Activated CD4-positive, CD25-positive, alpha-beta regulatory T cell (primary cell): ENCODE results near the gene CBLC.
A peak's percentile ranks its signal among the peaks of the same experiment; 100 is the strongest.

Source experiments
- DNase-seq, 4 experiments: peaks; one replicate each; lab custom pipeline; 2025; lab: John Stamatoyannopoulos, UW

CBLC gene, protein sequence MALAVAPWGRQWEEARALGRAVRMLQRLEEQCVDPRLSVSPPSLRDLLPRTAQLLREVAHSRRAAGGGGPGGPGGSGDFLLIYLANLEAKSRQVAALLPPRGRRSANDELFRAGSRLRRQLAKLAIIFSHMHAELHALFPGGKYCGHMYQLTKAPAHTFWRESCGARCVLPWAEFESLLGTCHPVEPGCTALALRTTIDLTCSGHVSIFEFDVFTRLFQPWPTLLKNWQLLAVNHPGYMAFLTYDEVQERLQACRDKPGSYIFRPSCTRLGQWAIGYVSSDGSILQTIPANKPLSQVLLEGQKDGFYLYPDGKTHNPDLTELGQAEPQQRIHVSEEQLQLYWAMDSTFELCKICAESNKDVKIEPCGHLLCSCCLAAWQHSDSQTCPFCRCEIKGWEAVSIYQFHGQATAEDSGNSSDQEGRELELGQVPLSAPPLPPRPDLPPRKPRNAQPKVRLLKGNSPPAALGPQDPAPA

DNA sequence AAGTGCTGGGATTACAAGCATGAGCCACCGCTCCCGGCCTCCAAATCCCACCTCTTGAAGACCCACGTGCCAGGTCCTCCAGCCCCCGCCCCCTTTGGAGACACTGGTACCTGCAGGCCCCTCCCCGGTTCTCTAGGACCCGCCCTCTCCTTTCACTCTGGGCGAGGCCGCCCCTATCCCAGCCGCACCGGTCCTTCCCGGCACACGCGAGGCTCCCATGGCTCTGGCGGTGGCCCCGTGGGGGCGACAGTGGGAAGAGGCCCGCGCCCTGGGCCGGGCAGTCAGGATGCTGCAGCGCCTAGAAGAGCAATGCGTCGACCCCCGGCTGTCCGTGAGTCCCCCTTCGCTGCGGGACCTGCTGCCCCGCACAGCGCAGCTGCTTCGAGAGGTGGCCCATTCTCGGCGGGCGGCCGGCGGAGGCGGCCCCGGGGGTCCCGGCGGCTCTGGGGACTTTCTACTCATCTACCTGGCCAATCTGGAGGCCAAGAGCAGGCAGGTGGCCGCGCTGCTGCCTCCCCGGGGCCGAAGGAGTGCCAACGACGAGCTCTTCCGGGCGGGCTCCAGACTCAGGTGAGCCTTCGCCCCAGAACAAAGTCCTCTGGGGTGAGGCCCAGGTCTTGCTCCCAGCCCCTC lies at the start of gene CBLC:
CBLC (plus strand) TSS at position 176 of the 633 bp plus-strand sequence; CDS start at position 218, 42 bp downstream.
- DNase-seq: no peak

DNA sequence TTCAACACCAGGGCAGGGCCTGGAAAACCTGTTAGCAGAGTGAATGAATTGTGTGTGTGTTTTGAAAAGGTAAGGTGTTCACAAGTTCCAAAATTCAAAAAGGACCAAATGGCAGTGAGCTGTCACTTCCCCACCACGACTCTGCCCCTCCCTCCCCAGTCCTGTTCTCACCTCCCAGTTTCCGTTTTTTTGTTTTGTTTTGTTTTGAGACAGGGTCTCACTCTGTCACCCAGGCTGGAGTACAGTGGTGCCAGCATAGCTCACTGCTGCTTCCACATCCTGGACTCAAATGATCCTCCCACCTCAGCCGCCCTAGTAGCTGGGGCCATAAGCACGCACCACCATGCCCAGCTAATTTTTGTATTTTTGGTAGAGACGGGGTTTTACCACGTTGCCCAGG lies 49.5 kb upstream of the CBLC start:
- no peak for DNase-seq

DNA sequence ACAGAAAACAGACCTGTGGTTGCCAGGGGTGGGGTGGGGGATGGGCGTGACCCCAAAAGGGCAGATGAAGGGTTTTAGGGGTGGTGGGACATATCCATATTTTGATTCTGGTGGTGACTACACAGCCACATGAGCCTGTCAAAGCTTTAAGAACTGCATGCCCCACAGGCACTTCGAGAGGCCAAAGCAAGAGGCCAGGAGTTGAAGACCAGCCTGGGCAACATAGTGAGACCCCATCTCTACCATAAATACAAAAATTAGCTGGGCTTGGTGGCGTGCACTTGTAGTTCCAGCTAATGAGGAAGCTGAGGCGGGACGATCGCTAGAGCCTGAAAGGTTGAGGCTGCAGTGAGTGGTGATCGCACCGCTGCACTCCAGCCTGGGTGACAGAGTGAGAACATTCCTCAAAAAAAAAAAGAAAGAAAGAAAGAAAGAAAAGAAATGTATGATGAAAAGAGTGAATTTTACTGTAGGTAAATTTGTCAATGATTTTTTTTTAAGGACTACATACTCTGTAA lies 48.1 kb upstream of the CBLC start:
- DNase-seq: no peak

DNA sequence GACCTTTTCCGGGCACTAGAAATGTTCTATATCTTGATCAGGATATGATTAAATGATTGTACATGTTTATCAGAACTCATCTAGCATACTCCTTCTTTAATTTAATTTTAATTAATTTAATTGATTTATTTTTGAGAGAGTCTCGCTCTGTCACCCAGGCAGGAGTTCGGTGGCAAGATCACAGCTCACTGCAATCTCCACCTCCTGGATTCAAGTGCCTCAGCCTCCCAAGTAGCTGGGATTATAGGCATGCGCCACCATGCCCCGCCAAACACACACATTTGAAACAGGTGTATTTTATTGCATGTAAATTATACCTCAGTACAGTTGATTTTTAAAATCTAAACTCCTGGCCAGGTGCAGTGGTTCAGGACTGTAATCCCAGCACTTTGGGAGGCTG lies 46.6 kb upstream of the CBLC start:
- no peak for DNase-seq

DNA sequence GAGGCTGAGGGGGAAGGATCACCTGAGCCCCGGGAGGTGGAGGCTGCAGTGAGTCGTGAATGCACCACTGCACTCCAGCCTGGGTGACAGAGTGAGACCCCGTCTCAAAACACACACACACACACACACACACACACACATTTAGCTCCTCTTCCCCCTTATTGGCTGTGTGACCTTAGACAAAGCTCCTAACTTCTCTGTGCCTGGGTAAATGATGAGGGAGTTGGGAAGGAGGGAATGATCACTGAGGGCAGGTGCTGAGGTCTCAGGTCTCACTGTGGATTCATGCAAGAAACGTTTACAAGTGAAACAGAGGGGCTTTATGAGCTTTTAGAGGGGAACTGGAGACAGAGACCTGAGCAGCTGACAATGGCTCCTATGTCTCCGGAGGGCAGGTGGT lies 46.1 kb upstream of the CBLC start:
- DNase-seq: no peak

DNA sequence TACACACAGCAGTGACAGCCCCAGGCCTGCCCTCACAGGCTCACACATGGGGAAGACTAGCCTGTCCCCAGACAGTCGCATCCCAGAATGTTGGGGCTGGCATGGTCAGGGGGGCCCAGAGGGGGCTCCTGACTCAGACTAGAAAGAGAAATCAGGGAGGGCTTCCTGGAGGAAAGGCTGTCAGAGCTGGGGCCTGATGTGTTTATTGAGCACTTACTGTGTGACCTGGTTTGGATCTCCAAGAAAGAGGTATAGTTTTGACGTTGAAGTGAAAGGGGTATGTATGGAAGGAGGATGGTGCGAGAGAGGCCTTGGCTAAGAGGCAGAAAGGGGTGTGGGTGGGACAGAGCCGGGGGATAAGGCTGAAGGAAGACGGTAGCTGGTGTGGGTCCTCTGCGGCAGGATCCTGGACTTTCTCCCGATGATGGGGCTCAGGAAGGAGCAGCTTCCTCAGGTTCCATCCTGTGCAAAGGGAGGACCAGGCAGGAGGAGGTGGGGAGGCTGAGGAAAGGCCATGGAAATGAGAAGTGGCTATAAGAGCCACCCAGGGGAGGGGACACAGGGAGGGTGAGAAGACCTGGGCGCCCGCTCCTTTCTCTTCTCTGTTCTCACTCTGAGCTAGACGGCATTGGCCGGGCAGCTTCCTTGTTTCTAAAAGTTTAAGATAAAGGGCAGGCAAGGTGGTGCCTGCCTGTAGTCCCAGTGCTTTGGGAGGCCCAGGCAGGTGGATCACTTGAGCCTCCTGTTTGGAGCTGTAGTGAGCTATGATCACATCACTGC lies 45.3 kb upstream of the CBLC start:
- DNase-seq: no peak

DNA sequence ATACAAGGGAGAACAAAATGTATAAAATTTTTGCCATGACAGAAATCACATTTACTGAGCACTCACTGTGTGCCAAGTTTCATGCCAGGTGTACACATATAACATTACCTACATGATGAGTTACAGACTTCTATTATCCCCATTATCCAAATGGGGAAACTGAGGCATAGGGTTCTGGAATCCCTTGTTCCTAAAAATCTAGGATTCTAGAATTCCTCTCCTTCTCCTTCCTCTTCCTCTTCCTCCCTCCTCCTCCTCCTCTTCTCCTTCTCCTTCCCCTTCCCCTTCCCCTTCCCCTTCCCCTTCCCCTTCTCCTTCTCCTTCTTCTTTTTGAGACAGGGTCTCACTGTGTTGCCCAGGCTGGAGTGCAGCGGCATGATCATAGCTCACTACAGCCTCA lies 43.3 kb upstream of the CBLC start:
- no peak for DNase-seq

DNA sequence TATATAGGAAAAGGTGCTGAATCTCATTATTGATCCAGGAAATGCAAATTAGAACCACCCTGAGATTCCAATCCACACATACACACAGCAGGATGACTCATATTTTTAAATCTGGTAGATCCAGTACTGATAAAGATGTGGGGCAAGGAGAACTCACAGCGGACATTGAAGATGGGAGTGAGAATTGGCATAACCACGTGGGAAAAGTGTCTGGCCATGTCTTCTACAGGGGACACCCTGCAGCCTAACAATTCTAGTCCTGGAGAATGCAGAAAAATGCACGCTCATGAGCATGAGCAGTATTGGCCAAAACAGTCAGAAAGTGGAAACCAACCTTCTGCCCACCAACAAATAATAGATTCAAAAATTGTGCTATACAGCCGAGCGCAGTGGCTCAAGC lies 42.7 kb upstream of the CBLC start:
- no peak for DNase-seq

DNA sequence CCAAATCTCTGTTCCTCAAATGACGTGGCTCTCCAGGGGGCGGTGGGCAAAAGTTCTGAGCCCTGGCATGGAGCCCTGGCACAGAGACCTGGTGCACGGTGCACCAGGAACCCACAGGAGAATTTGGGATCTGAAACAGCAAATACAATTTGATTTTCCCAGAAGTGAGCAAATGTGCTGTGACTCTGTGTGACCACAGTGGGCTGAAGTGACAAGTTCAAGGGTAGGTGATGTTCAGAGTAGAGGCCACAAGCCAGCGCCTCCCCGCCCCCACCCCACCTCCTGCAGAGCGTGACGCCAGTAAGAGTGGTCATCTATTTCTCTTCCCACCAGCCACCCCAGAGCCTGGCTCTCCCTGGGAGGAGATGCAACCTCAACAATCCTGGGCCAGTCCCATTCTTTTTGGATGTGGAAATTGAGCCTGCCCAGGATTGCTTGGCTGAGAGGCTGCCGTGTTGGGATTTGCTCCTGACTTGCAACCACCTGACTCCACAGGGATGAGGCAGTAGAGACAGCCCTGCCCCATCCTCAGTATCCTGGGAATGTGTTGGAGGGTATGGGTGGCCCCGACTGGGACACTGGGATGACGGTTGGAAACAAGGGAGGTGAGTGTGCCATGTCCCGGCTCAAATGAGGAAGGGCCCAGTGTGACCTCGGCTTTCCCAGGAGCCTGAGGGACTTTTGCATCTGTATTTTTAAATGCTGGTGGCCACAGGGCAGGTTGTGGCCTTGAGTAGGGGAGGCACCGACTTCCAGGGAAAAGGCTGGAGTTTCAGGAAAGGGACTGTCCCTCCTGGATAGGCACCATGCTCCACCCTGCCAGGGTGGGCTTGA lies 40.2 kb upstream of the CBLC start:
- DNase-seq: no peak

DNA sequence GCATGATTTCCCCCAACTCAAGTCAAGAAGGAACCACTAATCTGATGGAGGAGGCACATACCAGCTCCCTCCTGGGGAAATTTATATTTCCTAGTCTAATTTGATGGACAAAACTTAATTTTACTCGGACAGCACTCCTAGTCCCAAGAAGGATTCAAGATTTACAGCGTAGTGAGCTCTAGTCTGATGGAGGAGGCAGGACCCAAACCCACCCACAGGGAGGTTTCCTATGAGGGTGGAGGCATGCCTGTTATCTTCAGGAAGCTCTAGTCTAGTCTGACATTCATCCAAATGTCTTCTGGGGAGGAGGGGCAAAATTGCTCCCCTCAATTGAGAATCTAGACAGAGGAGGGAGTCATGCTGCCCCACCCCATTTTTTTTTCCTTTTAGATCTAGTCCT lies 39.6 kb upstream of the CBLC start:
- no peak for DNase-seq

DNA sequence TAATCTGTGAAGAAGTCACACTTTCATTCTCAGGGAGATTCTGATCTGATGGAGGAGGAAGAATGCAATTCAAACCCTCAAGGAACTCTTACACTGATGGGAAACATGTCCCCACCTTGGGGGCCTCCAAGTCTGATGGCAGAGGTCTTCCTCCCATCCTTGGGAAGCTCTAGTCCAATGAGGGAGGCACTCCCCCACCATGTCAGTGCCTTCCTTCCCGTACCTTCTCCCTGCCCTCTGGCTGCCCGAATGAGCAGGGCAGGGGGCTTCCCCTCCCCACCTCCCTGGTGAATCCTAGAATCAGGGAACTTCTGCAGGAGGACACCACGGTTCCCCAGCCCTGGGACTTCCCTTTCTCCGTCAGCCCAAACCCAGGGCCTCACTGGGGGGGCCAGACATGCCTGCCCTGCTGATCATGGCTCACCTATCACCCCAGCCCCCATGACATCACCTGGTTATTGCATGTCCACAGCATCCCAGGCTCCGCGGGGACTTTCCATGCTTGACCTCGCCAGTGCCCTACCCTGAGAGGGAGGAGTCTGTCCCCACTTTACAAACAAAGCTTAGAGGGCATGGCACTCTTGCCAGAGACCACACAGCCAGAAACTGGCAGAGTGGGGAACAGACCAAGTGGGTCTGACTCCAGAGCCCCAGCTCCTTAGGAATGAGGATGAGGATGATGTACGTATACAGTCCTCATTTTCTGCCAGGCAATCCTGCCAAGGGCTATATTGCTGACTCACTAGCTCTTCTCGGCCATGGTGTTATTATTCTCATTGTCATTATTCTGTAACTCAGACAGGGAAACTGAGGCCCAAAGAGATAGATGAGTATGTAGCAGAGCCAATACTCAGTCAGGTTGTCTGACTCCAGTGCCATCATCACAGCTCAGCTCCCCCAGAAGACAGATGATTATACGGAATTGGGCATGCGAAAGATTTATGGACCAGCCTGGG lies 38.8 kb upstream of the CBLC start:
- no peak for DNase-seq

DNA sequence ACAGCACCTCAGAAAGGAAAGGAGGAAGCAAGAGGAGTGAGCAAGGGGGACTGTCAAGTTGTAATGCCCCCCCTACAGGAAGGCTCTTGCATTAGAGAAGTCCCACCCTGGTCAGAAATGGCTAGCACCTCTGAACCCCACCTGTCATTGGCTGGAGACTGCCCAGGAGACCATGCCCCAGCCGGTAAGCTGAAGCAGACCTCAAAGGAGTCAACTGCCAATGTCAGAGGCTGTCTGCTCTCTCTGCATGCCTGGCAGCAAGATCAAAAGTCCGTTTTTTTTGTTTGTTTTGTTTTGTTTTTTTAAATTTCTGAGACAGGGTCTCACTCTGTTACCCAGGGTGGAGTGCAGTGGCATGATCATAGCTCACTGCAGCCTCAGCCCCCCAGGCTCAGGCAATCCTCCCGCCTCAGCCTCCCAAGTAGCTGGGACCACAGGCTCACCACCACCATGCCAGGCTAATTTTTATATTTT lies 37.3 kb upstream of the CBLC start:
- no peak for DNase-seq

DNA sequence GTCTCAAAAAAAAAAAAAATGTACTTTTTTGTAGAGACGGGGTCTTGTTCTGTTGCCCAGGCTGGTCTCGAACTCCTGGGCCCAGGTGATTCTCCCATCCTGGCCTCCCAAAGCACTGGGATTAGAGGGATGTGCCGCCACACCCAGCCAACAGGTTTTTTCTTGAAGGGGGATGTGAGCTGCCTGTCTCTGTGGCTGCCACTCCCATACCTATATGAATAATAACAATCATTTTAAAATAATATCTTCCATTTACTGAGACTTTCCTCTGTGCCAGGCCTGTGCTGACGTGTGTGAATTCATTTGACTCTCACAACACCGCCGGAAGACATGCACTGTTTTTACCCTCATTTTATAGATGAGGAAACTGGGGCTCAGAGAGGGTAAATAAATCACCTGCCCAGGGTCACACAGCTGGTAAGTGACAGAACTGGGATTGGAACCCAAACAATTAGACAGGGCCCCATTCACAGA lies 36.4 kb upstream of the CBLC start:
- no peak for DNase-seq

DNA sequence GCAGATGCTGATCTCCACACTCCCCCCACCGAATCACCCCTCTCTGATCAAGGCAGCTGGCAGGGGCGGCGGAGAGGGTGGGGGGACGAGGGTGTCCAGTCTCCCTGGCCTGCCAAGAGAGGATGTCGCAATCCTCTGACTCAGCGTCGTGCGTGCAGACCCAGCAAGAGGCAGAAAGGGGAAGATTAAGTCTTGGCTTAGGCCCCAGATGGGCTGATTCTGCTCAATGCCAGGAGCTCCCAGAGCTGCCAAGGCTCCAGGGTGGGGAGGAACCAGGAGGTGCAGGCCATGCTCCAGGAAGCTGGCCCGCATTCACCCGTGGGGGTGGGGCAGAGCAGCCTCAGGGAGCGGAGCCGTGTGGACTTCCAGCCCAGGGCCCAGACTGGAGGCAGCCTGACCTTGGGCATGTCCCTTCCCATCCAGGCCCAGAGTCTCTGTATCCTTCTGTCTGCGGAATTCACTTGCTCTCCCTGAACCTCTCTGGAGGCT lies 35.8 kb upstream of the CBLC start:
- peak in 1 of 4 experiments; percentile 14 for DNase-seq

DNA sequence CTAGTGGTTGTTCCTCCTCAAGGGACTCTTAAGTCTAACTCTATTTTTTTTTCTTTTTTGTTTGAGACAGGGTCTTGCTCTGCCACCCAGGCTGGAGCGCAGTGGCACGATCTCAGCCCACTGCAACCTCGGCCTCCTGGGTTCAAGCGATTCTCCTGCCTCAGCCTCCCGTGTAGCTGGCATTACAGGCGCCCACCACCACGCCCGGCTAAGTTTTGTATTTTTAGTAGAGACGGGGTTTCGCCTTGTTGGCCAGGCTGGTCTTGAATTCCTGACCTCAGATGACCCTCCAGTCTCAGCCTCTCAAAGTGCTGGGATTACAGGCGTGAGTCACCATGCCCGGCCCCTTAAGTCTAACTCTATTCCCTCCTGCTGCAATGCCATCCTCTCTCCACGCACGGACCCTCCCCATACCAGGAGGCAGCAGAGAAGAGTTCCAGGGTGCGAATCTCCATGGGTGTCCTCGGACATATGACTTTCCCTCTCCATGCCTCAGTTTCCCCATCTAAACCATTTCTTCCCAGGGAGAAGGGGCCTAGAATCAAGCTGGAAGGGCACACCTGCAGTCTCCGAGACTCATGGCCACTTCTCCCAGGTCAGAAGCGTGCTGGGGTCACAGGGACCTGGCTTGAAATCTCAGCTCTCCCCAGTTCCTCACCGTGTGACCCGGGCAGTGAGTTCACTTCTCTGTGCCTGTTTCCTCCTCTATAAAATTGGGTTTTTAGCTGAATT lies 35.2 kb upstream of the CBLC start:
- no peak for DNase-seq

DNA sequence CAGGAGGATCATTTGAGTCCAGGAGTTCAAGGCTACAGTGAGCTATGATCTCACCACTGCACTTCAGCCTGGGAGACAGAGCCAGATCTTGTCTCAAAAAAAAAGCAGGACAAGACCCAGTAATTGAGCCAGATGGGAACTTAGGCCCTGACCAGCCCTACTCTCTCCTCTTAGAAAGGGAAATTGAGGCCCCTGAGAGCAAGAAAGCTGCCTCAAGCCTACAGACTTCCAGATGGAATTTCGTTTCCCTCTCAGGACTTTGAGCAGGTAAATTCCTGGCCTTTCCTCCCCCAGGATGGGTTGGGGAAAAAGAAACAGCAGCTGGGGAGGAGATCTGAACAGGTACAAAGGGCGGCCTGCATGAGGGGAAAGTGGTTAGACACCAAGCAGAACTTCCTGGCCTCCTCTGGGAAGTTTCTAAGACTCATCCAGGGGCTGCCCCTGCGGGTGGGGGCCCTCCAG lies 32.8 kb upstream of the CBLC start:
- DNase-seq: no peak

DNA sequence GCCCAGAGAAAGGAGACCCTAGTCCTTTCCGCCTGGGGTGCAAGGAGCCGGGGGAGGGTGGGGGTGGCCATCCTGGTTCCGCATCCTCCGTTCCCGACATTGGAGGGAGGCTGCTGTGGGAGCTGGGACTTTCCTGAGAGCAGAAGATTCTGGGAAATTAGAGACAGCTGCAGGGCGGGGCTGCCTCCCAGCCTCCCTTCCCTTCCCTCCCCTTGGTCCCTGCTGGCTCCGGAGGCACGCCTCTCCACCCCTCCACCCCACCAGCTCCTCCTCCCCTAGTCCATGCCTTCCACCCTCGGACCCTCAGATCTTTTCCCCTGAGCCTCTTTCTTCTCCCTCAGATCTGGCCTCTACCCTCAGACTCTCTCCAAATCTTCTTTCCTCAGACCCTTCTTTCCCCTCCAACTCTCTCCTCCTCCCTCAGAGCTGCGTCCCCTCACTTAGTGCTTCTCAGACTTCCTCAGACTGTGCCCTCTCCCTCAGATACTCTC lies 32.3 kb upstream of the CBLC start:
- DNase-seq: no peak

DNA sequence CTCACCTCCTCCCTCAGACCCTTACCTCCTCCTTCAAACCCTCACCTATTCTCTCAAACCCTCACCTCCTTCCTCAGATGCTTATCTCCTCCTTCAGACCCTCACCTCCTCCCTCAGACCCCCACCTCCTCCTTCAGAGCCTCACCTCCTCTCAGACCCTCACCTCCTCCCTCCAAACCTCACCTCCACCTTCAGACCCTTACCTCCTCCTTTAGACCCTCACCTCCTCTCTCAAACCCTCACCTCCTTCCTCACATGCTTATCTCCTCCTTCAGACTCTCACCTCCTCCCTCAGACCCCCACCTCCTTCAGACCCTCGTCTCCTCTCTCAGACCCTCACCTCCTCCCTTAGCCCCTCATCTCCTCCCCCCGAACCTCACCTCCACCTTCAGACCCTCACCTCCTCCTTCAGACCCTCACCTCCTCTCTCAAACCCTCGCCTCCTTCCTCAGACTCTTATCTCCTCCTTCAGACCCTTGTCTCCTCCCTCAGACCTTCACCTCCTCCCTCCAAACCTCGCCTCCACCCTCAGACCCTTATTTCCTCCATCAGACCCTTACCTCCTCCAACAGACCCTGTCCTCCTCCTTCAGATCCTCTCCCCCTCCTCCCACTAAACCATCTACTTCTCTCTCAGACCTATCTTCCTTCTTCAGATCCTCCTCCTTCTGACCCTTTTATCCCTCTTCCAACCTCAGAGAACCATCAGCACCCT lies 31.6 kb upstream of the CBLC start:
- no peak for DNase-seq

DNA sequence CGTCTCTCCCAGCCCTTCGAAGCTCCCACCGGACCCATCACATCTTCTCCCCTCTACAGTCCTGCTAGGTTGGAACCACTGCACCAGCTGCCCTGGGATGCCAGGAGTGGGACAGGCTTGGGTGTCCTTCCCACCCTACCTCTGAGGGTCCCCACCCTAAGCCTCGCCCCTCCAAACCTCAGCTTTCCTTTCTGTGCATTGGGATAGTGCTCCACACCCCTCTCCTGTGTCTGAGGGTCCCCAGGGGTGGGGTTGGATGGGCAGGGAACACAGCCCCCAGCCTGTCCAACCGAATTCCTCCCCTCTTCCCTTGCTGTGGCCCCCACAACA lies 31.1 kb upstream of the CBLC start:
- no peak for DNase-seq
